AML-193 (cell line): Measurements from ENCODE around the gene AIF1L.

Source experiments
- DNase-seq, 2 experiments: peaks; one replicate each; lab custom pipeline; 2025; lab: John Stamatoyannopoulos, UW

Gene AIF1L

DNA sequence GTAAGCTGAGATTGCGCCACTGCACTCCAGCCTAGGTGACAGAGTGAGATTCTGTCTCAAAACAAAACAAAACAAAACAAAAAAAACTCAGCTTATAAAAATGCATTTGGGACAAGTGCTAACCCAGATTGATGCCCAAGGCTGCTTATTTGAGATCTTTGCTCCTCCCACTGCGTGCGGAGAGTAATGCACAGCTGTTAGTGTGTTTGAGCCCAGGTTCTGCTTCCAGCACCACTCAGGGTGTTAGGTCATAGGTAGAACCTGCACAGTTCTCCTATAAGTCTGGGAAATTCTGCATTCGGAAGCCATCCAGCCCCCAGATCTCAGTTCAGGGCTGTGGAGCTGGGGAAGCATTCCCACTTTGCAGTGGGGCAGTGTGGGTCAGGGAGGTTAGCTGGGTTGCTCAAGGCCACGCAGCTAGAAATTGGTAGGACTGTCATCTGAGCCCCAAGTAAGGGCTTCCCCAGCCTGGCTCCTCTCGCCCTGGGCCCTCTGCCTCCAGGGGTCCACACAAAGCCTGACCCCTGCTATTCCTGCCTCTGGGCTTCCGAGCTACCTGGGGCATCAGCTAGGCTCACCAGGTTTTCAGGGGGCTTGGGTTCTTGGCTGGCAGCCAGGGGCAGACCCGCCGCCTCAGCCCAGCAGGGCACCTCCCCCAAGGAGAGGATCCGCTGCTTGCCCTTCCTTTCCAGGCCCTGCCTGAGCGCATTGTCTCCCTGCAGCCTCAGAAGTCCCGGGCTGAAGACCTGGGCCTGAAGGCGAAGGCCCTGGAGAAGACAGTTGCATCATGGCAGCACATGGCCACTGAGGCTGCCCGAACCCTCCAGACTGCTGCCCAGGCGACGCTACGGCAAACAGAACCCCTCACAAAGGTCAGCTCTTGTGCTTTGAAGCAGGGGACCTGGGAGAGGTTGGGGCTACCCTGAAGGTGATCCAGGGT, 17.6 kb upstream of the AIF1L start:
- no peak for DNase-seq

DNA sequence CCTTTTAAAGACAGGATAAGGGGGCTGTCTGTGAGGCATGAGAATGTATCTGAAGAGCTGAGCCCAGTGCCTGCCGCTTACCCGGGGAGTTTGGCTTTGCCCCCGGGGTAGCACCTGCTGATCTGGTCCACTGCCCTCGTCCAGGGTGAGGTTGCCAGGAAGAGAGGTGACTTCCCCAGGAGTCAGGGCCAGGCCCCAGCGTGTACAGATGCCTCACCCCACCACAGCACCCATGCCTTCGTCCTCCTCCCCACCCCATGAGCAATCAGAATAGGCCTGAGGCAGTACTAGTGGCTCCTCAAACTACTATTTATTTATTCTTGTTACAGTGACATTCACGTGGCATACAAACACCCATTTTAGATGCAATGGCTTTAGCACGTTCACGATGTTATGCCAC, 15.7 kb upstream of the AIF1L start:
- no peak for DNase-seq

DNA sequence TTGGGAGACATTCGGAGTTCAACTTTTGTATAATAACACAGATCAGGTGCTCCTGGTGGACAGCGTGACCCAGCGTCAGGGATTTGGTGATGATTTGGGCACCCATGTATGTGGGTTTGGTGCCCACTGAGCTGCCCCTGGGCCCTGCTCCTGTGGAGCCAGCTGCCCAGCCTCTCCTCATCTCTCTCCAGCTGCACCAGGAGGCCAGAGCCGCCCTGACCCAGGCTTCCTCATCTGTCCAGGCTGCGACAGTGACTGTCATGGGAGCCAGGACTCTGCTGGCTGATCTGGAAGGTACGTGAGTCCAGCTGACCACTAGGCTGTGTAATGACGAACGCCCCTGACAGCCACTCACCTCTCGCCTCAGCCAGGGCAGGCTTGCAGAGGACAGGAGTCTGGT, 14.5 kb upstream of the AIF1L start:
- DNase-seq: no peak

DNA sequence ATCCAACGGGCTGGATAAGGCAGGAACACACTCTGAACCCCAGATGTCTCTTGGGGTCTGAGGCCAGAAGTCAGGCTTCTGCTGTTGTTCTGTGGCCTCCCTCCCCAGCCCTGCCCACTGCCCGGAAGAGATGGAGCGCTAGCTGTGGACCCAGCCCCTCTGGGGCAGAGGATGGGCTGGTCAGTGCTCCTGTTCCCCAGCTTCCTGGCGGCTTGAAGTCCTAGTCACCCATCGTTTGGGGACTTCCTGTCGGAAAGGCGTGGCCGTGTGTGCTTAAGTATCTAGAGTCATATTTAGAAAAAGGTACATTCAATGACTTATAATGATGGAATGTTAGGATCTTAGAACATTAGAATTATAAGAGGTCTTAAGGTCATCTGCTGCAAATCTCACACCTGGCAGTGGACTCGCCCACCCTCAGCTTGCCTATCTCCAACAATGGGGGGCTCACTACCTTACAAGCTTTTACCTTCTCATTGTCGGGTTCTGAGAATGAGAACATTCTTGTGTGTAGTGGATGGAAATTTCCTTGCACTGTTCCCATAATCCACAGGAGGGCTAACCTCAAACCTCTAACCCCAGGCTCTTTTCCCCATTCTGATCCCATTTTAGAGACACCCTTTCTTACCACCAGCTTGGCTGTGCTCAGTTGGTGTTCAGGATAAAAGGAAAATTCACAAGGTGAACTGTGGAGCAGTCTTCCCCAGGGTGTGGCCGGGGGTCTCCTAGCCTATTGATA, 13.4 kb upstream of the AIF1L start:
- DNase-seq: no peak

DNA sequence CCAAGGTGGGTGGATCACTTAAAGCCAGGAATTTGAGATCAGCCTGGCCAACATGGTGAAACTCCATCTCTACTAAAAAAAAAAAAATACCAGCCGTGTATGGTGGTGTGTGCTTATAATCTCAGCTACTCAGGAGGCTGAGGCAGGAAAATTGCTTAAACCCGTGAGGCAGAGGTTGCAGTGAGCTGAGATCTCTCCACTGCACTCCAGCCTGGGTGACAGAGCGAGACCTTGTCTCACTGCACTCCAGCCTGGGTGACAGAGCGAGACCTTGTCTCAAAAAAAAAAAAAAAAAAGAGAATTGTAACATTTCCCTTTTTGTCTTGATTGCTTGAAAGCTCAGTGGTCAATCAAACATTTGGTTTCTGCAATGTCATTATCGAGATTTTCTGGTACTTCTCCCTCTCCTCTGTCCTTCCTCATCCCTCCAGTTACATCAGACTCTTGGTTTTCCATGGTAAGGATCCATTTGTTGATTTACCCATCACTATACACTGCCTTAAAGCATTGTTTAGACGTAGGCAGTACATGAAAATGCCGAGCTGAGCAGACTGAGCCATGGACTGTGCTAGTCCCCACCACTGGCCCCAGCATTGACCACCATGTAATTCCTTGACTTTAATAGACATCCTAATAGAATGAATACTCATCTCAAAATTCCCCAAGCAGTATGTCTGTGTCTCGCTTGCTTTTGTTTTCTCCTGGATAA, 11.5 kb upstream of the AIF1L start:
- DNase-seq: no peak

DNA sequence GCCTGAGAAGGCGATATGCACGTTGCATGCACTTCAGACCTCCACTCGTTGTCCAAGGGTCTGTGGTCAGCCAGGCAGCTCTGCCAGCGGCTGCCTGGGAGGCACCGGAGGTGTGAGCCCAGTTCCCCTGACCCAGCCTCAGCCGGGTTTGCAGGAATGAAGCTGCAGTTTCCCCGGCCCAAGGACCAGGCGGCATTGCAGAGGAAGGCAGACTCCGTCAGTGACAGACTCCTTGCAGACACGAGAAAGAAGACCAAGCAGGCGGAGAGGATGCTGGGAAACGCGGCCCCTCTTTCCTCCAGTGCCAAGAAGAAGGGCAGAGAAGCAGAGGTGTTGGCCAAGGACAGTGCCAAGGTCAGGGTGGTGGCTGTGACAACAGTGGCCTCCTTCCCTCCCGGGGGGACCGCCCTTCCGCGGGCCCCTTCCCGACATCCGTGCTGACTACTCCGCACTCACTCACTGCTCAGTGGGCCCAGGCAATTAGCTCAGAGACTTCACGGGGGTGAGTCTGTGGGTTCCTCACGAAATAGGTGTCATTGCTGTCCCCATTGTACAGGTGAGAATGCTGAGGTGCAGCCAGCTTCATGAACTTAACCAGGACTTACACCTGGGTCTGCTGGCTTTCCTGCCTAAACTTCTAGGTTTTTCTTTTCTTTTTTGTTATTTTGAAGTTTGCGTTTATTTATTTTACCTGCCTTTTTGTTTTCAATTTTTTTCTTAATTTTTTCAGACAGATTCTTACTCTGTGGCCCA, 10.8 kb upstream of the AIF1L start:
- DNase-seq: no peak

DNA sequence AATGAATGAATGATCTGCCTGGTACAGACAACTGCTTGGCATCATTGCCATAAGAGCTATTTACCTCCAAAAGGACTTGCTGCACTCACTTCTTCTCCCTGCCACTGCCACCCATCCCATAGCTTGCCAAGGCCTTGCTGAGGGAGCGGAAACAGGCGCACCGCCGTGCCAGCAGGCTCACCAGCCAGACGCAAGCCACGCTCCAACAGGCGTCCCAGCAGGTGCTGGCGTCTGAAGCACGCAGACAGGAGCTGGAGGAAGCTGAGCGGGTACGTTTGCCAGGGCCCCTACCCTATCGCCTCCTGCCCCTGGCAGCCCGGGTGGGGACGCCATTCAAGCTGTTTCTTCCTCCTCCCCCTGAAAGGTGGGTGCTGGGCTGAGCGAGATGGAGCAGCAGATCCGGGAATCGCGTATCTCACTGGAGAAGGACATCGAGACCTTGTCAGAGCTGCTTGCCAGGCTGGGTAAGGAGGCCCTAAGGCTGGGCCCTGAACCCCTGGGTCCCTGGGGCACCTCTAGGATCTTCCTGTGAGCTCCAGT, 8.9 kb upstream of the AIF1L start:
- DNase-seq: no peak

DNA sequence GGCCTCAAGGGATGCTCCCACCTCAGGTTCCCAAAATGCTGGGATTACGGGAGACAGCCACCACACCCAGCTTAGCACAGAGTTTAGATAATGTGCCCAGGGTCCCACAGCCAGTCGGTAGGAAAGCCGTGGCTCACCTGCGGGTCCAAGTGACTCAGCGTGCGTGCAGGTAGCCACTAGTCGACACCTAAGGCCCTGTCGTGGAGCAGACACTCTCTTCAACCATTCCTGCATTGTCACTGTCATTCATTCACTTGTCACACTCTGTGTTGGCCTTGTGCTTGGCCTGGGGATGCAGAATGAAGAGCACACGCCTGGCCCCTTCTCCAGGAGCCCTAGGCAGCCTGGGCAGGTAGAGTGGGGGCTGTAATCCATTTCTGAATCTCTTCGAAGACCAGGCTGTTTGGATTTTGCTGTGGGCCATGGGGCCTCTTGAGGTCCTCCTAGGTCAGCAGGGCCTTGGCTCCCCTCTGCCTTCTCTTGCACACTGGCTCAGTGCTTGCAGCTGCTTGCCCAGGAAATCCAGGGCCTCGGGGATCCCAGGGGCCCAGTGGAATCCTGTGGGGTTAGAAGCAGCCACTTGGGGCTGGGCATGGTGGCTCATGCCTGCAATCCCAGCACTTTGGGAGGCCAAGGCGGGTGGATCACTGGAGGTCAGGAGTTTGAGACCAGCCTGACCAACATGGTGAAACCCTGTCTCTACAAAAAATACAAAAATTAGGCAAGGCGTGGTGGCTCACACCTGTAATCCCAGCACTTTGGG, 6.1 kb upstream of the AIF1L start:
- no peak for DNase-seq

DNA sequence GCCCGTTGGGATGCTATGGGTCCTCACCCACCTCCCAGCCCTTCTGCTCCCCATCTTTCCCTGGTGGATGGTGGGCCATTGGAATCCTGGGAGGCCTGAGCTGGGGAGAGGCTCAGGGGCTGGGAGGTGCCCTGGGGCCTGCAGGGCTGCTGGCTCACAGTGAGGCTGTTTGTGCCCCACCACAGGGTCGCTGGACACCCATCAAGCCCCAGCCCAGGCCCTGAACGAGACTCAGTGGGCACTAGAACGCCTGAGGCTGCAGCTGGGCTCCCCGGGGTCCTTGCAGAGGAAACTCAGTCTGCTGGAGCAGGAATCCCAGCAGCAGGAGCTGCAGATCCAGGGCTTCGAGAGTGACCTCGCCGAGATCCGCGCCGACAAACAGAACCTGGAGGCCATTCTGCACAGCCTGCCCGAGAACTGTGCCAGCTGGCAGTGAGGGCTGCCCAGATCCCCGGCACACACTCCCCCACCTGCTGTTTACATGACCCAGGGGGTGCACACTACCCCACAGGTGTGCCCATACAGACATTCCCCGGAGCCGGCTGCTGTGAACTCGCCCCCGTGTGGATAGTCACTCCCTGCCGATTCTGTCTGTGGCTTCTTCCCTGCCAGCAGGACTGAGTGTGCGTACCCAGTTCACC, 4.9 kb upstream of the AIF1L start:
- DNase-seq: no peak

DNA sequence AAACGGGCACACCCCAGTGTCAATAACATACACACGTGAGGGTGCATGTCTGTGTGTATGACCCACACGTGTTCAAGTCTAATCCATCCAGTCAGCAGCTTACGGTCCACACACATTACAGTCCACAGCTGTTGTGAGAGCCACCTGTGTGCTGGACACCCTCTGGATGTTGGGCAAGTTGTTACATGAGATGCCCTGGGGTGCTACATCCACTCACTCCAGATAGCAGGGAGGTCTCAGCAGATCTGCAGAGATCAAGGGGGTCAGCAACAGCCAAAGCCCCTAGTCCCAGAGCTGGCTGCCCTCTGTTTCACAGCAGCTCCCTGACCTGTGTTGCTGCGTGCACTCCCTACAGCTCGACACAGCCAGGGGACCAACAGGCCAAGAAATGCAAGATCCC, 4.3 kb upstream of the AIF1L start:
- DNase-seq: no peak

DNA sequence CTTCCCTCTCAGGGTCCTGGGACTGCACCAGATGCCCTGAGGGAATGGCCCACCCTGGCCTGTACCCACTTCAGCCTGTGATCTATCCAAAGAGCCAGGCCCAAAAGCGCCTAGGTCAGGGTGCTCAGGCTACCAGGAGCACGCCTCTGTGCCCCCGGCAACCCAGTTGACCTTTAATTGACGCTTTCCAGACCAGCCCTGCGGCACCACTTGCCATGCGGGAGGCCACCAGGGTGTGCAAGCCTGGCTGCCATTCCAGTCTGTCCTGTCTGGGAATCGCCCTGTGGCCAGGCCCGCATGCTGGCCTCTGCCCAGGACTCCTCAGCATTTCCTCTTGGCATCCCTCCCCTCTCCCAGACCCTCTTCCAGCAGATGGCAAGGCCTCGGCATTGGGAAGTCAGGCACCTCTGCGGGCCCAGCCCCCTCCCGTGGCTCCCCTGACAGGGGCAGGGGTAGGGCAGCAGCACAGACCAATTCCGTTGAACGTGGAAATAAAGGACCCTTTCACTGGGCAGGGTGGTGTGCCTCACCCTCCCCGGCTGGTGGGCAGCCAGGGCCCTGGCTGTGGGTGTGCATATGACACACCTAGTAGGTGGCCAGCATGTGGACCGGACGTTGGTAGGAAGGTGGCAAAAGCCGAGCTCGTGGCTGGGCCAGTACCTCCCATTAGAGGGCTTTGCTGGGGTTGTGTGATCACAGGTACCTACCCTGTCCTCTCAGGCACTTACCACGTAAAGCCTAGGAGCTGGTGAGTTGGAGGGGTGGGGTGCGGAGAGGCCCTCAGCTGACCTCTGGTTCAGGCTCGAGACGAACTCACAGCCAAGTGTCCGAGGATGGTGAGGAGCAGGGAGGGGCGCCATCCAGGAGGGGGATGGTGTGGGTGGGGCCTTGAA, 3.5 kb upstream of the AIF1L start:
- DNase-seq: no peak

DNA sequence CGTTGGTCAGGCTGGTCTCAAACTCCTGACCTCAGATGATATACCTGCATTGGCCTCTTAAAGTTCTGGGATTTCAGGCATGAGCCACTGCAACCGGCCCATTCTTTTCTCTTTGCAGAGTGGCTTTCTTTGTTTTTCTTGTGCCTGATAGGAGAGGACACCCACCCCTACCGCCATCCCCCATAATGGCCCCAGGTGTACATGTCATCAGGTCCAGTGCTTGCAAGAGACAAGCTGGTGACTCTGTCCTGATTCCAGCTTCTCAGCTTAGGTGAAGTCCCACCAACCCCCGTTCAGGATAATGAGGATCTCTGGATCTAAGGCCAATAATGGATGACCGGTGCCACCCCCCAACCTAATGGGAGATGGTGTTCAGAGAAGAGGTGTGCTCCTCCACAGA, 2.3 kb upstream of the AIF1L start:
- DNase-seq: no peak

DNA sequence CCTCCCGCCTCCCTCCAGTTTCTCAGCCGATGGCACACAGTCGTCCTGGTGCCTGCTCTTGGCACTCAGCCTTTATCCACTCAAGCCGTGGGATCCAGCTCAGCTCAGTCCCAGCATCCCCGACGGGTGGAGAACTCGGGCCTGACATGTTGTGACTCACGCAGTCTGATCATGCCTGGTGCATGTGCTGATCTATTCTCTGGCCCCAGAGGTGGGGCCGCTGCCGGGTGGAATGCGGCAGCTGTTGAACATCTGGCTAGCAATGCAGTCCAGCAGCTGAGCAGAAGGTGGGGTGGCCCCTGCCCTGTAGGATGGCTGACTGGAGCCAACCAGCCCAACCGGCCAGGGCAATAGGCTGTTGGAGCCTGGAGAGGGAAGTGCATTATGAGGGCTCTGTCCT, 1.7 kb upstream of the AIF1L start:
- DNase-seq: no peak

DNA sequence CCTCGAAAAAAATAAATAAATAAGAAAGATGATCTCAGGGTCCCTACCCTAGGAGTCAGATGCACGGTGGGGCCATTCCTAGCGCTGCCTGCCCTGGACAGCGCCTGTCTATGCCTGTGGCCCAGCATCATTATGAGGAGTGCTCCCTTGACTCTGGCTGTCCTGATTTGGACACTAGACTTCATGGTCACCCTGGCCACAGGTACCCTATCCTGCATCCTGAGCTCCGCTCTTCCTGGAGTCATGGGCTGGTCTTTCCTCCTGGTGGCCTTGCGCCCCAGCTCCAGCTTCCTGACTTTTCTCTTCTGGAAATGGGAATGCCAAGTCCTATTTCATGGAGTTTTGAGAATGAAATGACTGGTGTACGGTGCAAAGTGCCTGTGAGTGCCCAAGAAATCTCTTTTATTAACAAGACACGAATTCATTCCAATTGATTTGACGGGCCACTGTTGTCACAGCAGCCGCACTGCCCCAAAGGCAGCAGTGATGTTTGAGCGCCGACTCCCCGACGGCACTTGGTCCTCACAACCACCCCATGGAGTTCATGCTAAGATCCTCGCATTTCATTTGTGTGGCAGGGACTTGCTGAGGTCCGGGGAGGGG, 564 bp upstream of the AIF1L start:
- DNase-seq: no peak

DNA sequence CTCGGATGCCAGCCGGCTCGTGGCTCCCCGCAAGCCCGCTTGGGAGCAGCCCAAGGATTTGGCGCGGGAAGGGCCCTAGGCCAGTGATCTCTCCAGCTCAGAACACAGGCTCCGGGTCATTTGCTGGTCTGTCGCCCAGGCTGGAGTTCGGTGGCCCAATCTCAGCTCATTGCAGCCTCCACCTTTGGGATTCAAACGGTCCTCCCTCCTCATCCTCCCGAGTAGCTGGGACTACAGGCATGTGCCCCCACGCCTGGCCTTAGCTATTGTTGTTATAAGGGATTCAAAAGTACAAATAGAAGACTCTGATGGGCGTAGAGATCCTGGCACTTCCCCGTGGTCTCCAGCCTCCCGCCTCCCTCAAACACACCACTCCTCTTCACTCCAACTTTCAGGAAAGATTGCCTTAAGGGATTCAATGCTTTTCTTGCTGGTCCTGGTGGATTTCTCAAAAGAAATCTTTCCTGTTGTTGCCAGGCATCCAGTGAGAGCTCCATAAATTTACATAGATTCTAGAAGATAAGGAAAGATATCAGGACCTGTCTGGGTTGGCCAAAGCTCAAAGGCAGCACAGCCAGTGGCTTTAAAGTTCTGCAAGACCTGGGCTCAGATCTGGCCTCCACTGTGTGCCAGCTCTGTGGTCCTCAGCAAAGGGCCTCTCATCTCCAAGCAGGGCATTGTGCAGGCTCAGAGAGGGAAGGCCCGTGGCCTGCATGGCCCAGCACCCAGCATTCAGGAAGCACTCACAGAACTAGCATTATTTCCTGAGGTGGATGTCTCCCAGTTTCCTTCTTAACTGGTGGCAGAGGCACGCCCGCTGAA, 1.0 kb downstream of the AIF1L start:
- no peak for DNase-seq

DNA sequence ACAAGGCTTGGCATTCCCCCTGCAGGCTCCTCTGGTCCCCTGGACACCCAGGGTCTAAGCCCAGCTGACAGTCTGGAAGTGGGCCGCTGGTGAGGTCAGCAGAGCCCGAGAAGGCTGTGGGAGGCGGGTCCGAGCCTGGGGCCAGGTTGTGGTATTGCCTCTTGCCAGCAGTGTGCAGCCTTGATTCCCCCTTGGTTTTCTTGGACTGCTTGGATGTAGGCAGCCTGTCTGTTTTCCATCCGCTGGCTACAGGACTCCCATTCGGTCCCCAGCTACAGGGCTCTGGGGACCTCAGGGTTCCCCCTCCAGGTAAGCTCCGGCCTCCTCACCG, 1.6 kb downstream of the AIF1L start:
- no peak for DNase-seq

DNA sequence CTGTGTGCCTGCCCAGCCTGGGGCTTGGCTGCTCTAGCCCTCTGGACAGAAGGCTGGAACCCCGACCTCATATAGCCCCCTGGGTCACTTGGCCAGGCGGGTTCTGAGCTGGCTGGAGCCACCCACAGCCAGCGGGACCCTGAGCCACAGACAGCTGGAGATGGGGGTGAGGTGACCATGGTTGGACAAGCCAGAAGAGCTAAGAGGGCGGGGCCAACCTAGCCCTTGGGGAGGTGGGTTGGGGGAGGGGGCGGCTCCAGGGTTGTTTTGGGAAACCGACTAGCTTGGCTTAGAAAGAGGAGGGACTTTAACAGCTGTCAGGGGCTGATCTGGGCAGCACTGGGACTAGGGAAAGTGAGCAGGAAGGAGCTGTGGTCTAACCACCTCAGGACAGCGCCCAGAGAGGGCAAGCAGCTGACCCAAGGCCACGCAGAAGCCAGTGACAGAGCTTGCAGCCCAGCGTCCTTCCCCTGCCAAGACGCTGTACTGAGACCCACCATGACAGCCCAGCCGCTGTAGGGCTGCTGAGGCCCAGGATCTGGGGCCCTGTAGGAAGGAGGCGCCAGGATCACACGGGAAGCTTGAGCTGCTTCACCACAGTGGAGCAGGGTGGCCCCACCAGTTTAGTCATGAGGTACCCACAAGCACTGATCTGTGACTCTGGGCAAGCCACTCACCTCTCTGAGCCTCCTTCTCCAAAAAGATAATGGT, 2.2 kb downstream of the AIF1L start:
- no peak for DNase-seq
